Activated naive CD8-positive, alpha-beta T cell treated with anti-CD3 and anti-CD28 coated beads, Interleukin-2, amount 50 U/mL, for 24 hours (primary cell): ENCODE results near the gene PRKCB.

Source experiments
- ATAC-seq: fragments of 150-1000 bp; cut with Tn5 transposase; one replicate; pipeline ENCODE4 v1.10.0; 2021
- DNase-seq: peaks from one replicate; pipeline ENCODE4 v3.0.0; 2021
- H3K27ac Mint-ChIP-seq: one replicate; pipeline ENCODE4 v1.8.0; 2021; ENCODE audit warnings: mild to moderate bottlenecking, mixed read lengths
- H3K27me3 Mint-ChIP-seq: one replicate; pipeline ENCODE4 v1.8.0; 2021; ENCODE audit warnings: mixed read lengths
- H3K36me3 Mint-ChIP-seq: one replicate; pipeline ENCODE4 v1.8.0; 2021; ENCODE audit warnings: low read depth, mixed read lengths
- H3K4me1 Mint-ChIP-seq: one replicate; pipeline ENCODE4 v1.8.0; 2021; ENCODE audit warnings: mixed read lengths
- H3K4me3 Mint-ChIP-seq: one replicate; pipeline ENCODE4 v1.8.0; 2021; ENCODE audit warnings: mild to moderate bottlenecking, moderate library complexity, mixed read lengths
- H3K9me3 Mint-ChIP-seq: one replicate; pipeline ENCODE4 v1.8.0; 2021; ENCODE audit warnings: mixed read lengths

Gene PRKCB

DNA sequence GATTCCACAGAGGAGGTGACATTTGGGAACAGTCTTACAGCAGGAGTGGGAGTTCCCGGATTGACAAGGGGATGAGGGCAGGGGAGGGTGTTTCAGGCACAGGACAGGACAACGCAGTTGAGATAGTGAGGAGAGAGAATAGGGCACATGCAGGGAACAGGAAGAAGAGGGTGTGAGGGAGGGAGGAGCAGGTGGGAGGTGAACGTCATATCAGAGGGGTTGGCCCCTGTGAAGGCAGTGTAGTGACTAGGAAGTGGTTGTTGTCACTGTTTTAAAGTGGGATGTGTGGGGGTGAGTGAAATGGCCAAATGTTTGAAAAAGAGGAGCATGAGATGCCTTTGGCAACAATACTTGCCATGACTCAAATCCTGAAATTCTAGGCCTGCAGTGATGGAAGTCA, 12.2 kb downstream of the PRKCB start:
- peak overlapping the region; percentile 91 for H3K27ac Mint-ChIP-seq
- H3K27me3 Mint-ChIP-seq = no peaks in the 10 kb centered on the region
- peaks cover 68% of the 10 kb centered on the region for H3K36me3 Mint-ChIP-seq
- peaks cover 8% of the 10 kb centered on the region for H3K9me3 Mint-ChIP-seq
- peaks cover 92% of the 10 kb centered on the region for H3K4me1 Mint-ChIP-seq
- H3K4me3 Mint-ChIP-seq = peak overlapping the region; percentile 55
- ATAC-seq = peak; percentile 96
- DNase-seq = peak; percentile 65

GRCh38 chr16:23848958-23849357, 13.2 kb downstream of the PRKCB start:
- Mint-ChIP-seq H3K4me3 (peak overlapping the region; percentile 33), H3K27me3 (no peaks in the 10 kb centered on the region), H3K36me3 (peaks cover 71% of the 10 kb centered on the region), H3K9me3 (peaks cover 16% of the 10 kb centered on the region), H3K27ac (peak overlapping the region; percentile 91), H3K4me1 (peaks cover 94% of the 10 kb centered on the region)
- DNase-seq = no peak
- ATAC-seq = no peak

DNA sequence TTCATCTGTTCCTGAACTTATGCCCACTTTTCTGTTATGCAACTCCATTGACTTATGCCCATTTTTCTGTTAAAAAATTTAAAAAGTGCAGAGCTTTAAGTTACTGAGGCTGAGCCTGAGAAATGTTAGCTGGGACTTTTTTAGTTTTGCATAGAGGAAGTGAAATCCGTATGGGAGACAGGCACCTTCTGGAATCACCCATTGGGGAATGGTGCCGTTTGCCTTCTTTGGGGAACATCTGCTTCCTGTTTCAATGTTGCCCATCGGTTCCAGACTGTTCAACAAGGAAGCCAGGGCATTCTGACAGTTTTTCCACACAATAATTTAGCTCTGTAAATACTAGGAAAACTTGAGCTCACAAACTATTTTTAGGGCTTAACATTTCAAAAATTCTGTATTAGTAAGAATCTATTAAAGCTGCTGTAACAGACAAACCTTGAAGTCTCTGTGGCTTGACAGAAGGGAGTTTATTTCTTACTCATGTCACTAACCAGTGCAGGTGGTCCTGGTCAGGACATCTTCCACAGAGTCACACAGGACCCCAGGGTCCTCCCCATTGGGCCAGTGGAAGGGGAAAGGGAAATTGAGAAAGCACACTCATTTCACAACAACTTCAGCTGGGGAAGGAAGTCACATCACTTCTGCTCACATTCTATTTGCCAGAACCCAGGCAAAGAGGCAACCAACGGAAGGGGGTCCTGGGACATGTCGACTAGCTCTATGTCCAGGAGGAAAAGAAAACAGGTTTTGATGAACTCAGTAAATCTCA, 17.2 kb downstream of the PRKCB start:
- Mint-ChIP-seq H3K4me1 (peaks cover 95% of the 10 kb centered on the region), H3K27ac (peak overlapping the region; percentile 88), H3K27me3 (no peaks in the 10 kb centered on the region), H3K4me3 (peak overlapping the region; percentile 37), H3K9me3 (peaks cover 14% of the 10 kb centered on the region), H3K36me3 (peaks cover 53% of the 10 kb centered on the region)
- DNase-seq (no peak), ATAC-seq (peak; percentile 27)

DNA sequence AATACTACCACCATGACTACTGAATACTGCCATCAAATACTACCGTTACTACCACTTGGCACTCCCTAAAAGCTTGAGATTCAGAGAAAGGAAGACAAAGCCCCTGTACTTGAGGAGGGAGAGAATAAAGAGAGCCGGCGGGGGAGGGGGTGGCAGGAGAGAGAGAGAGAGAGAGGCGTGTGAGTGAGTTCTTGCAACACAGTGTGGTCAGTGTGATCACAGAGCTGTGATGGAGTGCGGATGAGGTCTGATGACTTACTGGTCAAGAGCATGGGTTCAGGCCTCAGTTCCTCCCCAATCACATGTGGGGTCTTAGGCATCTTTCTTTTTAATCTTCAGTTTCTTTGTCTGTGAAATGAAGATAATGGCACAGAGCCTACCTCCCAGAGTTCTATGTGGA, 19.2 kb downstream of the PRKCB start:
- H3K9me3 Mint-ChIP-seq = peaks cover 14% of the 10 kb centered on the region
- H3K4me3 Mint-ChIP-seq = no peak overlapping the region
- H3K27ac Mint-ChIP-seq = no peak overlapping the region
- H3K4me1 Mint-ChIP-seq = peaks cover 96% of the 10 kb centered on the region
- ATAC-seq (no peak), DNase-seq (no peak)
- H3K36me3 Mint-ChIP-seq = peaks cover 37% of the 10 kb centered on the region
- no peaks in the 10 kb centered on the region for H3K27me3 Mint-ChIP-seq

GRCh38 chr16:23856251-23856709, 20.5 kb downstream of the PRKCB start:
- ATAC-seq (peak; percentile 51), DNase-seq (no peak)
- H3K36me3 Mint-ChIP-seq = peaks cover 33% of the 10 kb centered on the region
- H3K9me3 Mint-ChIP-seq = peaks cover 14% of the 10 kb centered on the region
- no peak overlapping the region for H3K4me3 Mint-ChIP-seq
- no peaks in the 10 kb centered on the region for H3K27me3 Mint-ChIP-seq
- H3K4me1 Mint-ChIP-seq = peaks cover 92% of the 10 kb centered on the region
- peak overlapping the region; percentile 70 for H3K27ac Mint-ChIP-seq

DNA sequence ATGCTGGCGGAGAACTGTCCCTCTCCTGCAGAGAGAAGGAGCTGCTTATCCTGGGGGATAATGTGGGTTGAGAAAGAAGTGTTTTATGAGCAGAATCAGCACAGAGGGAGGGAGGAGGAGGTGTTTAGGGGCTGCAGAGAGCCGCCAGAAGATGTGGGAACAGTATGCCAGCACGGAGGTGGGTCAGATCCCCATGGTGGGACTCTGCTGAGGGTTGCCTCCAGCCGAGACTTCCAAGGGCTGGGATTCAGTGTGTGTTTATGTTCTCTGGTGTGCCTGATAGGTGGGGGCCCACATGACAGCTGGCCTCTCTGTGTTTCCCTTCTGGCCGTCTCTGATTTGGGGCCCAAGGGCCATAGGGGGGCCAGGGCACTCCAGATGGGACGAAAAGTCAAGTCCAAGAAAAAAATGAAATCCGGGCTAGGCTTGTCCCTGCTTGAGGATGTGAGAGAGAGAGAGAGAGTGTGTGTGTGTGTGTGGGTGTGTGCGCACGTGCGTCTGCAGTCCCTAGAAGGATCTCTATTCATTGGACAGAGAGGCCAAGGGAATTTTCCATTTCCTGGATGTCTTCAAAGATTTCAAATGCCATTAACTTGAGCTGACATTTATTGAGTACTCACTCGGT, 21.6 kb downstream of the PRKCB start:
- peaks cover 93% of the 10 kb centered on the region for H3K4me1 Mint-ChIP-seq
- H3K4me3 Mint-ChIP-seq = peak overlapping the region; percentile 34
- DNase-seq = no peak
- peak overlapping the region; percentile 52 for H3K27ac Mint-ChIP-seq
- peak; percentile 55 for ATAC-seq
- H3K9me3 Mint-ChIP-seq = peaks cover 10% of the 10 kb centered on the region
- no peaks in the 10 kb centered on the region for H3K27me3 Mint-ChIP-seq
- H3K36me3 Mint-ChIP-seq = peaks cover 26% of the 10 kb centered on the region

GRCh38 chr16:23857881-23858269, 22.1 kb downstream of the PRKCB start:
- peaks cover 21% of the 10 kb centered on the region for H3K36me3 Mint-ChIP-seq
- H3K9me3 Mint-ChIP-seq = peaks cover 10% of the 10 kb centered on the region
- H3K4me3 Mint-ChIP-seq = peak overlapping the region; percentile 34
- no peaks in the 10 kb centered on the region for H3K27me3 Mint-ChIP-seq
- peak overlapping the region; percentile 52 for H3K27ac Mint-ChIP-seq
- DNase-seq = no peak
- peaks cover 91% of the 10 kb centered on the region for H3K4me1 Mint-ChIP-seq
- no peak for ATAC-seq

DNA sequence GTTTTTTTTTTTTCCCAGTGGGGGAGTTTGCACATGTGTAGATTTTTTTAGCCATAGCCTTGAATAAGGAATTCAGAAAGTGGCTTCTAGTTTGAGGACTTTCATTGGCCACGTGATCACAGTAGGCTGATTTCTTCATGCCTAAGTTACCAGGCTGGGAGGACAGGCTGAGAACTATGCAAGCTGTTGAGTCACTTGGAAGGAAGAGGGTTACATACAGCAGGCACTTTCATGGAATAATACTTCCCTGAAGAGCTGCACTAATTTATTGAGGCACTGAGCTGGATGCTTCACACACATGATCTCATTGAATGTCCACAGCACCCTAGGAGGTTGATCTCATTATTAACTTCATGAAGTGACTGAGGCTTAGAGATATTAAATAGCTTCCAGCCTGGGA, 22.8 kb downstream of the PRKCB start:
- H3K4me3 Mint-ChIP-seq = peak overlapping the region; percentile 34

GRCh38 chr16:23859713-23860269, 24.0 kb downstream of the PRKCB start:
- H3K36me3 Mint-ChIP-seq = peaks cover 6% of the 10 kb centered on the region
- DNase-seq (no peak), ATAC-seq (no peak)
- peak overlapping the region; percentile 19 for H3K4me3 Mint-ChIP-seq
- H3K27ac Mint-ChIP-seq = peak overlapping the region; percentile 52
- peaks cover 89% of the 10 kb centered on the region for H3K4me1 Mint-ChIP-seq
- no peaks in the 10 kb centered on the region for H3K9me3 Mint-ChIP-seq
- no peaks in the 10 kb centered on the region for H3K27me3 Mint-ChIP-seq

More for the DNA sequence above, 22.8 kb downstream of the PRKCB start:
- Mint-ChIP-seq H3K9me3 (peaks cover 7% of the 10 kb centered on the region), H3K36me3 (peaks cover 15% of the 10 kb centered on the region), H3K27ac (peak overlapping the region; percentile 52), H3K4me1 (peaks cover 89% of the 10 kb centered on the region), H3K27me3 (no peaks in the 10 kb centered on the region)
- DNase-seq = no peak
- ATAC-seq = no peak

DNA sequence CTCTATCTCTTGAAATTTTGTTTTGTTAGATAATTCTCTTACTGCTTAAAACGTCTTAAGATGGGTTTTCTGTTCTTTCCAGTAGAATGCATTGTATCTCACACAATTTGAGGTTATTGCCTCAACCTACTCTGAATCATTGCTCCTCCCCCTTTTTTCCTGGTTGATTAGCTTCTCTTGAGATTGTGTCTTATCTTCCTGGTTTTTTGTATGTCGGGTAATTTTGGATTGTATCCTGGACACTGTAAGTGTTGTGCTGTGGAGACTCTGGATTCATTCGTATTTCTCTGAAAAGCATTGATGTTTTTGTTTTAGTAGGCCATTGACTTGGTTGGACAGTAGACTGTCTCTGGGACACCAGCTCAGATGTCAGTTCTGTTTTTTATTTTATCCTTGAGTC, 26.1 kb downstream of the PRKCB start:
- peaks cover 87% of the 10 kb centered on the region for H3K4me1 Mint-ChIP-seq
- DNase-seq = no peak
- ATAC-seq = no peak
- H3K27me3 Mint-ChIP-seq = no peaks in the 10 kb centered on the region
- peaks cover 3% of the 10 kb centered on the region for H3K36me3 Mint-ChIP-seq
- H3K4me3 Mint-ChIP-seq = no peak overlapping the region
- H3K9me3 Mint-ChIP-seq = no peaks in the 10 kb centered on the region
- peak overlapping the region; percentile 44 for H3K27ac Mint-ChIP-seq

DNA sequence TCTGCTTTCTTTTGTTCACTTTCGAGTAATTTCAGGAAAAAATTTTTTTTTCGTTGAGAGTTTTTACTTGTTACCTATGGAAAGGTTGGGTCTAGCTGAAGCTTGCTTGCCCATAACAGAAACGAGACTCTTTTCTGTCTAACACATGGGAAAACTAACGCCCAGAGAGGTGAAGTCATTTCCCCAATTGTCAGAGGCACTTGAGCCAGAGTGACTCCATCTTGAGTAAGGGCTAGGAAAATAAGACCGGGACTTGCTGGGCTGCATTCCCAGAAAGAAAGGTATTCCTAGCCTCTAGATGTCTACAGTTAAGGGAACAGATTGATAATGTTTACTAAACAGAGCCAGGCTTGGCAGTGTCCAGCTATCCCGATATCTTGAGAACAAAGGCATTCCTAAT, 26.8 kb downstream of the PRKCB start:
- no peaks in the 10 kb centered on the region for H3K27me3 Mint-ChIP-seq
- H3K4me1 Mint-ChIP-seq = peaks cover 87% of the 10 kb centered on the region
- peaks cover 3% of the 10 kb centered on the region for H3K36me3 Mint-ChIP-seq
- no peak overlapping the region for H3K27ac Mint-ChIP-seq
- DNase-seq (no peak), ATAC-seq (no peak)
- H3K9me3 Mint-ChIP-seq = no peaks in the 10 kb centered on the region
- H3K4me3 Mint-ChIP-seq = no peak overlapping the region

- no peaks in the 10 kb centered on the region for H3K9me3 Mint-ChIP-seq
- peaks cover 3% of the 10 kb centered on the region for H3K36me3 Mint-ChIP-seq
- DNase-seq = peak; percentile 33
- no peaks in the 10 kb centered on the region for H3K27me3 Mint-ChIP-seq
- peak overlapping the region; percentile 94 for H3K27ac Mint-ChIP-seq
- peak overlapping the region; percentile 81 for H3K4me3 Mint-ChIP-seq
- H3K4me1 Mint-ChIP-seq = peaks cover 87% of the 10 kb centered on the region
- ATAC-seq = peak; percentile 80
Measured at GRCh38 chr16:23863511-23864422, 28.0 kb downstream of the PRKCB start.

GRCh38 chr16:23865853-23866252, 30.1 kb downstream of the PRKCB start:
- ATAC-seq (no peak), DNase-seq (no peak)
- Mint-ChIP-seq H3K36me3 (peaks cover 9% of the 10 kb centered on the region), H3K27me3 (no peaks in the 10 kb centered on the region), H3K27ac (peak overlapping the region; percentile 18), H3K4me3 (no peak overlapping the region), H3K4me1 (peaks cover 89% of the 10 kb centered on the region), H3K9me3 (no peaks in the 10 kb centered on the region)

- peaks cover 90% of the 10 kb centered on the region for H3K4me1 Mint-ChIP-seq
- no peak overlapping the region for H3K4me3 Mint-ChIP-seq
- H3K36me3 Mint-ChIP-seq = peaks cover 9% of the 10 kb centered on the region
- ATAC-seq (no peak), DNase-seq (no peak)
- no peaks in the 10 kb centered on the region for H3K9me3 Mint-ChIP-seq
- no peaks in the 10 kb centered on the region for H3K27me3 Mint-ChIP-seq
- H3K27ac Mint-ChIP-seq = no peak overlapping the region
Measured at GRCh38 chr16:23866621-23867020, 30.8 kb downstream of the PRKCB start.
